Choroid plexus epithelial cell (primary cell): ENCODE data around the gene EEF2.
"Not testable (repeated sequence)": the region's sequence is repeated elsewhere in the genome, so short reads cannot be mapped to it uniquely, and the experiment has no call there.

Experiments used
- DNase-seq: peaks from one replicate; pipeline ENCODE4 v3.0.0-alpha.2; 2010; ENCODE audit warnings: low read depth
- H3K4me3 ChIP-seq: 2 replicates; pipeline ENCODE4 v1.5.1; 2011; ENCODE audit warnings: low read depth, mild to moderate bottlenecking, control low read depth, low read length, moderate library complexity
- TF ChIP-seq, protein P1 (sequence below): conservative IDR thresholded peaks from 2 replicates; pipeline ENCODE4 v1.5.1; 2011; ENCODE audit warnings: low read depth, mild to moderate bottlenecking, control low read depth, inconsistent platforms, low read length, moderate library complexity

The EEF2 gene

DNA sequence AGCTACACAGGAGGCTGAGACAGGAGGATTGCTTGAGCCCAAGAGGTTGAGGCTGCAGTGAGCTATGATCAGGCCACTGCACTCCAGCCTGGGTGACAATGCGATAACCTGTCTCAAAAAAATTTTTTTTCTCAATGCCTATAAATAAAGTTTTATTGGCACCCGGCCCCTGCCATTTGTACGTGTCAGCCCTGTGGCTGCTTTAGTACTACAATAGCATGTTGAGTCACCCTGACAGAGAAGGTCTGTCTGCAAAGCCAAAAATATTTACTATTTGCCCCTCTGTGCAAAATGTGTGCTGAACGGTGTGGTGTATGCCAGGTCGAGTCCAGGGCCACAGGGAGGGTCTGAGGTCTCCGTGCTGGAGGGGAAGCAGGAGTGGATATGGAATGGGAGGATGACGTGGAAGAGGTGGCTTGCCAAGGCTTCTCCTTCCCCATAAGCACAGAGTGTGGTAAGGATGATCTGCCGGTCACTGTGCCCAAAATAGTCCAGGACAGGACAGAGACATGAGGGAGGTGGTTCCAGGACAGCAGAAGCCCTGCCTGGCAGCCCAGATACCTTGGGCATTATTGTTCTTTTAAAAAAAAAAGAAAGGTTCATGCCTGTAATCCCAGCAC is 42.4 kb downstream of the EEF2 start:
- DNase-seq, result no peak
- H3K4me3 ChIP-seq, result no peak overlapping the region
- TF ChIP-seq, protein P1, sequence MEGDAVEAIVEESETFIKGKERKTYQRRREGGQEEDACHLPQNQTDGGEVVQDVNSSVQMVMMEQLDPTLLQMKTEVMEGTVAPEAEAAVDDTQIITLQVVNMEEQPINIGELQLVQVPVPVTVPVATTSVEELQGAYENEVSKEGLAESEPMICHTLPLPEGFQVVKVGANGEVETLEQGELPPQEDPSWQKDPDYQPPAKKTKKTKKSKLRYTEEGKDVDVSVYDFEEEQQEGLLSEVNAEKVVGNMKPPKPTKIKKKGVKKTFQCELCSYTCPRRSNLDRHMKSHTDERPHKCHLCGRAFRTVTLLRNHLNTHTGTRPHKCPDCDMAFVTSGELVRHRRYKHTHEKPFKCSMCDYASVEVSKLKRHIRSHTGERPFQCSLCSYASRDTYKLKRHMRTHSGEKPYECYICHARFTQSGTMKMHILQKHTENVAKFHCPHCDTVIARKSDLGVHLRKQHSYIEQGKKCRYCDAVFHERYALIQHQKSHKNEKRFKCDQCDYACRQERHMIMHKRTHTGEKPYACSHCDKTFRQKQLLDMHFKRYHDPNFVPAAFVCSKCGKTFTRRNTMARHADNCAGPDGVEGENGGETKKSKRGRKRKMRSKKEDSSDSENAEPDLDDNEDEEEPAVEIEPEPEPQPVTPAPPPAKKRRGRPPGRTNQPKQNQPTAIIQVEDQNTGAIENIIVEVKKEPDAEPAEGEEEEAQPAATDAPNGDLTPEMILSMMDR, result no peak

DNA sequence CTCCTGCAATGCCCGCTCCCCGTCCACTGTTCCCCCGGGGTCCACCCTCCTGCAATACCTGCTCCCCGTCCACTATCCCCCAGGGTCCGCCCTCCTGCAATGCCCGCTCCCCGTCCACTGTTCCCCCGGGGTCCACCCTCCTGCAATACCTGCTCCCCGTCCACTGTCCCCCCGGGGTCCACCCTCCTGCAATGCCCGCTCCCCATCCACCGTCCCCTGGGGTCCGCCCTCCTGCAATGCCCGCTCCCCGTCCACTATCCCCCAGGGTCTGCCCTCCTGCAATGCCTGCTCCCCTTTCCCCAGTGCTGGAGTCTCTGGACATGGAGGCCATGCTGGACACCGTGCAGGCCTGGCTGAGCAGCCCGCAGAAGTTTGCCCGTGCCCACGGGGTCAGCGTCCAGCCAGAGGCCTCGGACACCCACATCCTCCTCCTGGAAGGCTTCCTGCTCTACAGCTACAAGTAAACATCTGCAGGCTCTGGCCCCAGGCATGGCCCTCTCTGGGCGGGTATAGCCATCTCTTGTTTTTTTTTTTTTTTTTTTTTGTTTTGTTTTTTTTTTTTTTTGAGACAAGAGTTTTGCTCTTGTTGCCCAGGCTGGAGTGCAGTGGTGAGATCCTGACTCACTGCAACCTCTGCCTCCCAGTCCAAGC is 46.8 kb downstream of the EEF2 start:
- DNase-seq, result not testable (repeated sequence)

DNA sequence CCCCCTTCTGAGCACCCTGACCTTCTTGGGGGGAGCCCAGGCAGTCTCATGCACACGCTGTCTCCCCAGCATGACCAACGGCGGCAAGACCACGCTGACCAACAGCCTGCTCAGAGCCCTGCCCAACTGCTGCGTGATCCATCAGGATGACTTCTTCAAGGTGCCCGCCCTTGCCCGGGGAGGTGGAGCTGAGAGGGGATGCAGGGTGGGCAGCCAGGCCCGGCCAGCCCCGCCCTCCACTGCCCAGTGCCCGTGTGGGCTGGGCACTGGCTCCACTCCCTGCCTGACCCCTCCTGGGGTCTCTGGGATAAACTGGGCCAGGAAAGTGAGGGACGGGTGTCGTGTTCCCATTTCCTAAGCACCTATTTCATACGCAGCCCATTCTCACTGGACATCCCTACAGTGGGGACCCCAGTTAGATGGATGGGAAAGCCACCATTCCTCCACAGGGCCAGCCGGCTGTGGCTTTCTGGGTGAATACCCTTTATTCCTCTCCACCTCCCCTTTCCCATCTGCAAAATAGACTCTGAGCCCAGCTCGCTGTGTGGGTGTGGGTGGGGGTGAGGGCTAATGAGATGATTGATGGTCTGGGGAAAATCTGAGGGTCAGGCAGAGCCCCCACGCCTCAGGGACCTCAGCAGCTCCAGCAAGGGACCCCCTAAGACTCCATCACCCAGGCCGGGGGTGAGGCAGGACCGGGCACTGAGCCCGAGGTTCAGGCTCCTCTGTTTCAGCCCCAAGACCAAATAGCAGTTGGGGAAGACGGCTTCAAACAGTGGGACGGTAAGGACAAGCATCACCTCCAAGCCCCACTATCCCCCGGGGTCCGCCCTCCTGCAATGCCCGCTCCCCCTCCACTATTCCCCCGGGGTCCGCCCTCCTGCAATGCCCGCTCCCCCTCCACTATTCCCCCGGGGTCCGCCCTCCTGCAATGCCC is 48.5 kb downstream of the EEF2 start:
- TF ChIP-seq, protein P1, result no peak
- H3K4me3 ChIP-seq, result no peak overlapping the region

More for the DNA sequence above, 46.8 kb downstream of the EEF2 start:
- H3K4me3 ChIP-seq, result not testable (repeated sequence)

DNA sequence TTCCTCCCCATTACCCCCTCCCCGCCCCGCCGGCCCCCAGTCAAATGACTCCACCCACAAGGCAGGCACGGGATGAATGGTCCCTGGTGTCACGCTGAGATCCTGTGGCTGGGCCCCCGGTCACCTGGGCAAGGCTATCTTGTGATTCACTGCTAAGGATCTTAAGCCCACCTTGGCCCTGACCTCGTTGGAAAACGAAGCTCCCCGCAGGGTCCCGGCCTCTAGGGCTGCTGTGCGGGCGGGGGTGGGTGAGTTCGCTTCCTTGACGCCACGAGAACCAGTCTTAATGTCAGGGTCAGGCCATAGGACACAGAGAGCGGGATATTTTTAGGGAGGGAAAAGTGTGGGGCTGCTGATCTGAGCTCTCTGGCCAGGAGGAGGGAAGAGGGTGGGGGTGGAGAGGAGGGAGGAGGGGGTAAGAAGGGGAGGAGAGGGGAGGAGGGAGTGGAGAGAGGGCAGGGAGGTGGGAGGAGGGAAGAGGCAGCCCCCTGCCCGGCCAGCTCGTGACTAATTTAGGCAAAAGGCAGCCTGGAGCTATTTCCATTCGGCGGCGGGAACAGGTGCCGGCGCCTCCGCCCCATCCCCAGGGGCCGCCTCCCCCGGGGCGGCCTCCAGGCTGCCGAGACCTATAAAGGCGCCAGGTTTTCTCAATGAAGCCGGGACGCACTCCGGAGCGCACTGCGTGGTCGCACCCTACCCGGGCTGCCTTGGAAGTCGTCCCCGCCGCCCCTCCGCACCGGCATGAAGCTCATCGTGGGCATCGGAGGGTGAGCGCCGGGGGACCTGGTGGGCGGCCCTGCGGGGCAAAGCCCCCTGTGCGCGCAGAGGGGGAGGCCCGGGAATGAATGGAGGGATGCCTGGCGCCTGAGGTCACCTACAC is 52.1 kb downstream of the EEF2 start, which contains the start of gene NMRK2:
NMRK2 (plus strand) TSS at position 139 of the 880 bp plus-strand sequence; CDS start at position 742, 603 bp downstream.
- TF ChIP-seq, protein P1, result no peak
- H3K4me3 ChIP-seq, result no peak within 1 kb of the TSS
- no peak for DNase-seq

More for the DNA sequence above, 48.5 kb downstream of the EEF2 start:
- no peak for DNase-seq

DNA sequence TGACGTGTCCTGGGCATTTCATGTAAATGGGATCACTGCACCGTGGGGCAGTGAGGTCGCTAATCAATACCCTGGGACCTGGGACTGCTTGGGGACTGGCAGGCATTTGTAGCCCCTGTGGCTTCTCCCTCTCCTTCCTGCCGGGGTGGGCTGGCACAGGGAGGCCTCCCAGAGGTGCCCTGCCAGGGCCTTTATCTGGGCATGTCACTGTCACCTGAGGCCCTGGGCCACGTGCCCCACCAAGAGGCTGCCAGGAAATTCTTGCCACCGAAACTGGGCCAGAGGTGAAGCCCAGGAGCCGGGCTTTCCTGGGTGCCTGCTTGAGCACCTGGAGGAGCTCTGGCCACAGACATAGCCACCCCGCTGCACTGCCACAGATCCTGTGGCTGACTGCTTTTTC is 54.2 kb downstream of the EEF2 start:
- no peak for DNase-seq
- H3K4me3 ChIP-seq, result no peak overlapping the region
- TF ChIP-seq, protein P1, result no peak
